ENCODE data around the gene AOPEP.

AOPEP gene

DNA sequence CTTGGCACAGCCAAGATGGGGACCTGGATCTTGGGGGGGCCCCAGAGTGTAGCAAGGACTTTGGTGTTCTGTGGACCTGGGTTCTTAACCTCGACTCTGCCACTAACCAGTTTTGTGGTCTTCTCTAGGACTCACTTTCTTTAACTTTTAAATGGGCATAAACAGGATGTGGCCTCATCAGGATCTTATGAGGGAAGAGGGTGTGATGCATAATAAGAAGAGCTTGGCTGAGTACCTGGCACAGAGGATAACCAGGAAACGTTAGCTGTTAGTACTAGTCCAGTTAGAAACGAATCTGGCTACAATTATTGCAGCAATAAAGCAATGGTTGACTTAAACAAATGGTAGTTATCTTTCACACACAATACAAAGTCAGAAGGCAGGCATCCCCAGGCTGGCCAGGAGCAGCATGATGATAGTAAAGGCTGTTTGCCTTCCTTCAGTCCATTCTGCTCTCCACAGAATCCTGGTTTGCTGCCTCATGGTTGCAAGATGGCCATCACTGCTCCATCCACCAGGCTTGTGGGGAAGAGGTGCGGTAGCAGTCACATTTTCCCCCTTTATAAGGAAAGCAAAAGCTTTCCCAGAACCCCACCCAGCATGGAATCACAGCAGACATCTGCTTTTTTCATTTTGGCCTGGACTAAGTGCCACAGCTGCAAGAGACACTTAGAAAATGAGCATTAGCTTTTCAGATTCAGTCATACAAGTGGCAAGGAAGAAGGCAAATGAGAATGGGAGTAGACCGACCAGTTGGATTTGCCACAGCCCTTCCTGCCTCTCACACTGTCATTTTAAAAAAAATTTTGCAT lies 225.0 kb downstream of the AOPEP start:
- Histone ChIP-seq H3K9ac (no peak overlapping the region), H3K4me3 (ENCODE audit: low read depth, low read length) (peak overlapping the region; percentile 38), H3K27ac (peak overlapping the region; percentile 90), H3K4me2 (ENCODE audit: low read length) (peak overlapping the region; percentile 70), H3K27me3 (ENCODE audit: control insufficient read depth, insufficient read depth, low read length) (no peaks in the 10 kb centered on the region), H3K79me2 (no peaks in the 10 kb centered on the region), H3K36me3 (ENCODE audit: control insufficient read depth, insufficient read depth, low read length) (no peaks in the 10 kb centered on the region), H2AFZ (no peak overlapping the region), H3K4me1 (peaks cover 46% of the 10 kb centered on the region), H3K9me3 (ENCODE audit: control insufficient read depth, low read length) (no peaks in the 10 kb centered on the region)
- TF ChIP-seq CTCF (IDR thresholded peaks at IDR 0.05): no peak

- Histone ChIP-seq H2AFZ (peak overlapping the region; percentile 73), H3K27ac (peak overlapping the region; percentile 90), H3K36me3 (ENCODE audit: control insufficient read depth, insufficient read depth, low read length) (no peaks in the 10 kb centered on the region), H3K9me3 (ENCODE audit: control insufficient read depth, low read length) (no peaks in the 10 kb centered on the region), H3K4me1 (peaks cover 46% of the 10 kb centered on the region), H3K9ac (no peak overlapping the region), H3K79me2 (no peaks in the 10 kb centered on the region), H3K27me3 (ENCODE audit: control insufficient read depth, insufficient read depth, low read length) (no peaks in the 10 kb centered on the region), H3K4me2 (ENCODE audit: low read length) (peak overlapping the region; percentile 61), H3K4me3 (ENCODE audit: low read depth, low read length) (peak overlapping the region; percentile 36)
- TF ChIP-seq CTCF (IDR thresholded peaks at IDR 0.05): no peak
Measured at GRCh38 chr9:94952565-94953373, 226.3 kb downstream of the AOPEP start.

- Histone ChIP-seq H3K36me3 (ENCODE audit: control insufficient read depth, insufficient read depth, low read length) (no peaks in the 10 kb centered on the region), H2AFZ (no peak overlapping the region), H3K9me3 (ENCODE audit: control insufficient read depth, low read length) (no peaks in the 10 kb centered on the region), H3K4me1 (peaks cover 21% of the 10 kb centered on the region), H3K27ac (no peak overlapping the region), H3K4me2 (ENCODE audit: low read length) (no peak overlapping the region), H3K27me3 (ENCODE audit: control insufficient read depth, insufficient read depth, low read length) (no peaks in the 10 kb centered on the region), H3K4me3 (ENCODE audit: low read depth, low read length) (no peak overlapping the region), H3K9ac (no peak overlapping the region), H3K79me2 (no peaks in the 10 kb centered on the region)
- TF ChIP-seq CTCF (IDR thresholded peaks at IDR 0.05): no peak
Measured at GRCh38 chr9:94956731-94957130, 230.2 kb downstream of the AOPEP start.

DNA sequence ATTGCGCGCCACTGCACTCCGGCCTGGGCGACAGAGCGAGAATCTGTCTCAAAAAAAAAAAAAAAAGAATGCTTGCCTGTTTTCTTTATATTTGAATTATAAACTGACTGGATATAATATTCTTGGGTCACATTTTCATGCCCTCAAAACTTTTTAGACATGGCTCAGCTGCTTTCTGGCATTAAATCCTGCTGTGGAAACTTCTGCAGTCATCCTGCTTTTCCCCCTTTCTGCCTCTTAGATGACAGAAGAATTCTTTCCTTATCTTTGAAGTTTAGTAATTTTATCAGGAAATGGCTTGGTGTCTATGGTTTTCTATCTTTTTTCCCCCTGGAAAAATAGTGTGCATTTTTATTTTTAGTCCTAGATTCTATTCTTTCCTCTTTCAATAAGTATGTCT lies 234.5 kb downstream of the AOPEP start:
- no peak overlapping the region for H3K27ac ChIP-seq

More for the DNA sequence above, 234.5 kb downstream of the AOPEP start:
- H3K4me3 ChIP-seq (ENCODE audit: low read depth, low read length): no peak overlapping the region
- no peak overlapping the region for H2AFZ ChIP-seq
- no peaks in the 10 kb centered on the region for H3K4me1 ChIP-seq
- H3K36me3 ChIP-seq (ENCODE audit: control insufficient read depth, insufficient read depth, low read length): no peaks in the 10 kb centered on the region
- no peaks in the 10 kb centered on the region for H3K27me3 ChIP-seq (ENCODE audit: control insufficient read depth, insufficient read depth, low read length)
- TF ChIP-seq CTCF (IDR thresholded peaks at IDR 0.05): no peak
- H3K9ac ChIP-seq: no peak overlapping the region
- no peaks in the 10 kb centered on the region for H3K9me3 ChIP-seq (ENCODE audit: control insufficient read depth, low read length)
- no peak overlapping the region for H3K4me2 ChIP-seq (ENCODE audit: low read length)
- H3K79me2 ChIP-seq: no peaks in the 10 kb centered on the region
